HG03095 (cell line): ENCODE results near the gene DIS3L2.

Experiments used
- ATAC-seq: cut with Tn5 transposase; IDR thresholded peaks from one replicate; pipeline ENCODE4 v1.9.1; 2021; ENCODE audit warnings: moderate library complexity; ENCODE audit not compliant: unreplicated experiment

DIS3L2 gene

DNA sequence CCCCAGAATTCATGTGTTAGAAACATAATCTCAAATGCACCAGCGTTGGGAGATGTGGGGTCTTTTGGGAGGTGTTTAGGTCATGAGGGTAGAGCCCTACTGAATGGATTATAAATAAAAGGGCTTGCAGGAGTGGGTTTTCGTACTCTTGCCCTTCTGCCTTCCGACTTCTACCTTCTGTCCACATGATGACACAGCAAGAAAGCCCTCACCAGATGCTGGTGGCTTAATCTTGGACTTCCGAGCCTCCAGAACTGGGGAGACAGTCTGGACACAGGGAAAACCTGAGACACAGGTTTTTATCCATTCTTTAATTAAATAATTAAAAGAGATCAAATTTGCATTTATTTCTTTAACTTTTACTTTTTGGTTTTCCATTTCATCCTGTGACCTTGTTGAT lies 87.8 kb downstream of the DIS3L2 start:
- ATAC-seq, result no peak

DNA sequence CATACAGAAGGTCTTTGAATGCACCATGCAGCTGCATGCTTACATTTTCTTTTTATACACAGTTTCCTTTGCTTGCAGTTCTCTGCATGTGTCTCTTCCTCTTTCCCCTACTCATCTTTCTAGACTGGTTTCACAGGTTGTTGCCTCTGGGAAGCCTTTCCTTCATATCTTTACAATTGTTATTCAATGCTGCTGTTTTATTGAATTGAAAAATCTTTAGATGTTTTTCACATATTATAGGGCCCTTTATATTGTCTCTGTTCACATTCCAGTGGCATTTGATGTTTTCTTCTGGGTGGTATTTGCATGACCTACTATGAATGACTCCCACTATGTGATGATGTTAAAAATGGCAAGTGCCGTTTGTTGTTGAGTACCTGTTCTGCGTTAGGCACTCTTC lies 91.1 kb downstream of the DIS3L2 start:
- ATAC-seq, result no peak

DNA sequence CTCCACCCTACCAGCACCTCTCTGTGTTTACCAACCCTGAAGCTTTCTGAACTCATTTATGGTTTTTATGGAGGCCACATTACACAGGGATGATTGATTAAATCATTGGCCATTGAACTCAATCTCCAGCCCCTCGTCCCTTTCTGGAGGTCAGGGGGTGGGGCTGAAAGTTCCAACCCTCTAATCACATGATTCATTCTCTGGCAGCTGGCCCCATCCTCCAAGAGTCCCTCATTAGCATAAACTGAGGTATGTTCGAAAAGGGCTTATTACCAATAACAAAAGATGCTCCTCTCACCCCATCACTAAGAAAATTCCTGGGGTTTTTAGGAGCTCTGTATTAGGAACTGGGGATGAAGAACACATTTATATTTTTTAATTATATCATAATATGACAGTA lies 92.3 kb downstream of the DIS3L2 start:
- ATAC-seq, result no peak

DNA sequence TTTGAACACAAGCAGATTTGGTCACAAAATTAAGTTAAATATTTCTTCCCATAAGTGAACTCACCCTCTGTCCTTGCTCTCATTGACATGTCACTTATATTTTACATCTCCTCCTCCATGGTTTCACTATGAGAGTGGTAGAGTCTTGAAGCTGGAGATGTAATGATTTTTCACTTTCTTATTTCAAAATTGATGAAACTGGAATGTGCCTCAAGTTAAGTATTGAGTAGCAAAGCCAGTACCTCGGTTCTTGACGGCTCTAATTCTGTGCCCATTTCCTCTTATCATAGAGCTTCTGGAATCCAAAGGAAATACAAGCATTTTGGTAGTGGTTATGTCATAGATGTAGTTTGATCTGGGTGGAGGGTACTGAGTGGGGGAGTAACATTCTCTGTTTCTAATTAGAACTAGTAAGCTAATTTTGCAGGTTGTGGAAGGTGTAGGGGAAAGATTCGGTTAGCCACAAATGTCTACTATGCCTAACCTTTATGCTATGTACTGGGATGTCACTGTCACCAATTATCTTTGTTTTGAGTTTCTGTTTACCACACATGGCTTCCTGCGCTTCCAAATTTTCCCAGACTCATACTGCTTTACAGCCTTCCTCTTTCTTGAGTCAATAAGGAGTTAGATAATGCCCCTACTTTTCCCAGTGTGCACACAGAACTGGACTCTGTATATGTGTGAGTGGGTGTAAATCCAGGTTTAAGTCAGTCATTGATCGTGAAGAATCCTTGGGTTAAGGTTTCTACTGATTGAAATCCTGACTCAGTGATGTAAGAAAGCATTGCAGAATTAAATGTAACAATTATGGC lies 96.8 kb downstream of the DIS3L2 start:
- ATAC-seq, result no peak

DNA sequence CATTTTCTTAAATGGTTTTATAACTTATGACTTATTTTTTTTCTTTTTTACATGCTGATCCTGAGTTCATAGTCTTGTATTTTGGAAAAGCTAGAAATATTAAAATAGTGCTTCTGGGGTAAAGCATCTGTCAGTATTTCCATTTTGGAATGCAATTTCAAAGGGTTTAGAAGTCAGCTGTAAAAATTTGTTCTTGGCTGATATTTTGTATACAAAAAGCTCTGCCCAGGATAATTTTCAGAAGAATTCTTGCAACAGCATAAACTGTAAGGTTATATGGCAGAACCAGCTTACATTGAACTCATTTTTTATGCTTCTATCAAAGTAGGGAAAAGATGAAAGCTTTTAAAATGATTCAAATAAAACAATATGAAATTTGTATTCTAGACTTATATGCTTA lies 97.4 kb downstream of the DIS3L2 start:
- no peak for ATAC-seq

DNA sequence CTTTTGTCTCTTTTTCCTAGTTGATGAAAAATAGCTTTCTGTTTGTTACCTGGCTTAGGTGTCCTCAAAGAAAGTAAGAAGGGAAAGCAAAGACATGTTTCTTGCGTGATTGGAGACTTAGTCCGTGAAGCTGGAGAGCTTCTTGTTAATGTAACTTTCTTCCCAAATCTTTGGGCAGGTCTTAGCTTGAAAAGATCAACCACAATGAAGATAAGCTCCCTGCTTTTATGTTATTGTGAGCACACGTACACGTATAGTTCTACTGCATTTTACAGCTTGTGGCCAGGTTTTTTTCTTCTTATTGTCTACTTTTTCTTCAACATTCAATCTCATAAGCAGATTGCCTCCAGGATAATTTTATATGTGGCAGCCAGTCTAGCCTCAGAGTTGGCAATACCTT lies 99.8 kb downstream of the DIS3L2 start:
- no peak for ATAC-seq

DNA sequence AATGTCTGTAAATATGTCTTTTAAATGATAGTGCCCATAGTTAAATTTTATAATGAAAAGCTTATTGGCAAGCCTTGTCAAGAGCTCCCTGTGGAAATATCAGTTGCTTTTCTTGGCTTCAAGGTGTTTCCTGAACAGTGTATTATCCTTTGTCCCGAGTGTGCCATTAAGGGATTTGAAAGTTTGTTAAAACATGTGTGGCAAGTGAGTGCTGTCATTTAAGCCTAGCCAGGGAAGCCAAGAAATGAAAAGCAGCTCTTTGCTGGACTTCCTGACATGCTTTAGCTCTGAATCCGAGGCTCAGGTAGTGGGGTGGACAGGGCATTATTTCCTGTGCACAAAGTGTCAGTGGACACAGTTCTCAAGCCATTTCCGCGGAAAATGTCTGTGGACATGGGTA lies 111.5 kb downstream of the DIS3L2 start:
- ATAC-seq, result no peak

DNA sequence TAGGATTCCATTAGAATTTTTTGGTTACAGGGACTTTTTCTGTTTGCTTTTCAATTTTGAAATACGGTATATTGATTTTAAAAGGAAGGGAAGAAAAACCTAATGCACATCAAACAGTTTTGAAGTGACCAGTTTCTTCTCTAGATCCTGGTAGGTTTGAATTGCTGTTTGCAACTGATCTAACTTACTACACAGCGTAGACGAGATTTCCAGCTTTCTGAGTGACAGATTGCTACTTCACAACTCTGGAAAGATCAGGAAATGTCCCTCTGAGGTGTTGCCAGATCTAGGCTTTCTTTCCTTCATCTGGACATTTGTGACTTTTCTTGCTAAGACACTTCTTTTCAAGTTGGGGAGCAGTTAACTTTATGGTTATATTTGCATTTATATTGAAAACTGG lies 112.2 kb downstream of the DIS3L2 start:
- ATAC-seq, result no peak

DNA sequence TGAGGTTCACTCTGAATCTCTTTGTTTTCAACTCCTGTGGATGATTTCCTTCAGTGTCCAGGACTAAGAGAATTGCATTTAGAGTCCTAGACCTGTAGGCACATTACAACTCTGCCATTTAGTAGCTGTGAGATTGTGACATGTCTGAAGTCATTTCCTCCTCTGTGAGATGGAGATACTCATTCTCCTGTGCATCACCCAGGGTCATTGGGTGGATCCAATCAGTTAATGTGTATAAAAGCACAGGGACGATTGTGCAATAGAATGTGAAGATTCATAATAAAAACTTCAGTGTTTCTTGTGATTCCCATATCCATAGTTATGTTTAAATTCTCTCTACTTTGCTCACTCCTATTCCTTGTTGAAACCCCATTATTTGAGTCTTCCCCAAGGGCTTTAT lies 113.6 kb downstream of the DIS3L2 start:
- ATAC-seq, result no peak

DNA sequence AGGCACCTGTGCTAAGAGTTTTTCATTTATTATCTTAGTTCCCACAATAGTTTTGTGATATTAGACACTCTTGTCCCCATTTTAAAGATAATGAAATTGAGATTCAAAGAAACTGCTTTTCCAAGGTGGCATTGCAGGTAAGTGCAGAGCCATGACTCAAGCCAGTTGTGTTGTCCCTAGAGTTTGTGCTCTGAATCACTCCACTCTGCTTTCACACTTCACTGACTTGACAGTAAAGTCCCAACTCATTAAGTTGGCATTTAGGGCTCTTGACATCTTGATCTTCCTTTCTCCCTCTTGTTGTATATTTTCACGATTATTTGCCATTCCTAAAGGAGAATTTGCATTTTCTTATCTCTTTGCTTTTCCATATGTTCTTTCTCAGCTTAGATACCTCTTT lies 114.3 kb downstream of the DIS3L2 start:
- ATAC-seq, result no peak

DNA sequence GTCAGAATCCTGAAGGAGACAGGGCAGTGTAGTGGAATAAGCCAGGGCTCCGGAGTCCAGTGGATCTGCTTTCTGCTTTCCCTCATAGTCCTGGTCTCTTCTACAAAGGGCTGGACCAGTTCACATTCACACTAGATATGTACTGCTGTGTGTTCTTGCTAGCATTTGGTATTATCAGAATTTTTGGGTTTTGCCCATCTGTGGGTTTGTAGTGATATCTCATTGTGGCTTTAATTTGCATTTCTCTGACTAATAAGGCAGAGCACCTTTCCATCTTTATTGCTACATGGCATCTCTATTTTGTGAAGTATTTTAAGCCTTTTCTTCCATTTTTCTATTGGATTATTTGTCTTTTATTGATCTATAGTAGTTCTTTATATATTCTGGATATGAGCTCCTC lies 114.8 kb downstream of the DIS3L2 start:
- no peak for ATAC-seq

DNA sequence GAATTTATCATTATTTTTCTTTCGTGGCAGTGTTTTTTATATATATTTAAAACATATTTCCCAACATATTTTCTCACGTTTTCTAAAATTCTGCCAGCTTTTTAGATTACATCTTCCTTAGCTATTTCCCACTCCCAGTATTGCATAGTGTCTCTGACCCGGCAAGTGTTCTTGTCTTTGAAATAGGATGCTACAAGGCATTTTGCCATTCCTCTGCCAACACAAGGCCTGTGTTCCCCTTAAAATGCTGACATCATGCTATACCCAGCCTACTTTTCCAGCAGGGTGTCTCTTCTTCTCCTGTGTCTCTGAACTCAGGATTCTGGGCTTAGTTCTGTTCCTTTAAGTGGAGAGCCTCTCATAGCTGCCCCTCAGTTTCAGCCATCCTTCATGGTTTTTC lies 115.2 kb downstream of the DIS3L2 start:
- no peak for ATAC-seq

DNA sequence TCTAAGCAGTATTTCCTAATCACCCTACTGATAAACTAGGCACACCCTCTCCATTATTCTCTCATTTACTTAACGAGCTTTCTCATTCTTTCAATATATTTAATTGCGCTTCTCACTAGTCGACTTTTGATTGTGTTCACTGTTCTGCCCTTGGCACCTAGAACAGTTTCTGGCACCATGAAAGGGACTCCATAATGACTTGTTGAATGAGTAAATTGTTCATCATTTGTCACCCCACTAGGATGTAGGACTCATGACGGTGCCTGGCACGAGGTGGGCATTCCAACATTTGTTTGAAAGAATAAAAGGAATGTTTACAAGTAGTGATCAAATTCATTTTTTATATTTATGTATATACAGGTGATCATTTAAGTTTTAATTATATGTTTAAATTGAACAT lies 123.7 kb downstream of the DIS3L2 start:
- no peak for ATAC-seq

DNA sequence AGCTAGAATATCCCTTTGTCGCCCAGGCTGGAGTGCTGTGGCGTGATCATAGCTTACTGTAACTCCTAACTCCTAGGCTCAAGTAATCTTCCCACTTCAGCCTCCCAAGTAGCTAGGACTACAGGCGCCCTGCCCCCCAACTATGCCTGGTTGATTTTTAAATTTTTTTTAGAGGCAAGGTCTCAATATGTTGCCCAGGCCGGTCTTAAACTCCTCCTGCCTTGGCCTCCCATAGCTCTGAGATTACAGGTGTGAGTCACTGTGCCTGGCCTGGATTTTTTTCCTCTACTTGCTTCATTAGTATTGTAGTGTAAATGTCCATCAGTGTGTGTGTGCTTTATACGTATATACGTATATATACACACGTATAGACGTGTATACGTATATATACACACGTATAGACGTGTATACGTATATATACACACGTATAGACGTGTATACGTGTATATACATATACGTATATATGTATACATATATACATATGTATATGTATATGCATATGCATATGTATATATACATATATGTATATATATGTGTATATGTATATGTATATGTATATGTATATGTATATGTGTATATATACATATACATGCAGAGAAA lies 124.4 kb downstream of the DIS3L2 start:
- no peak for ATAC-seq

DNA sequence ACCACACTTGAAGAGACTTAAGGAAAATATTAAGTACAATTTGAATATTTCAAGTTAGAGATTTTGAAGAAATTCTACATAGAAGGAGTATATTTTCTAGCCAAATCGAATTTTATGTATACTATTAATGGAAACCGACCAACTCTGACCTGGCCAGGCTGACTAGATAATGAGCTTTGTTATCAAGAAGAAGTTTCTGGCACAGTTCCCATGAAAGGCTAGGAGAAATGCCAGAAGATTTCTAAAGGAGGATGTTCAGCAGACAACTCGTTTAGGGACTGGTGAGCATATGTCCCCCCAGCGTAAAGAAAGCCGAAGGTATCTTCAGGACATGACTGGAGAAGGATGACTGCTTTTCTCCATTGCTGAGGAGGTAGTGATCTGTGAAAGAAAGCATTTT lies 127.3 kb downstream of the DIS3L2 start:
- ATAC-seq, result no peak

DNA sequence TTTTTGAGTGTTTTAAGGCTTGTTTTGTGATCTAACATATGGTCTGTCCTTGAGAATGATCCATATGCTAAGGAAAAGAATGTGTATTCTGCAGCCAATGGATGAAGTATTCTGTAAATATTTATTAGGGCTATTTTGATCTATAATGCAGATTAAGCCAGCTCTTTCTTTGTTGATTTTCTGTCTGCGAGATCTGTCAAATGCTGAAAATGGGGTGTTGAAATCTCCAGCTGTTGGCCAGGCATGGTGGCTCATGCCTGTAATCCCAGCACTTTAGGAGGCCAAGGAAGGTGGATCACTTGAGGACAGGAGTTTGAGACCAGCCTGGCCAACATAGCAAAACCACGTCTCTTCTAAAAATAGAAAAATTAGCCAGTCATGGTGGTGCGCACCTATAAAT lies 132.7 kb downstream of the DIS3L2 start:
- ATAC-seq, result no peak

DNA sequence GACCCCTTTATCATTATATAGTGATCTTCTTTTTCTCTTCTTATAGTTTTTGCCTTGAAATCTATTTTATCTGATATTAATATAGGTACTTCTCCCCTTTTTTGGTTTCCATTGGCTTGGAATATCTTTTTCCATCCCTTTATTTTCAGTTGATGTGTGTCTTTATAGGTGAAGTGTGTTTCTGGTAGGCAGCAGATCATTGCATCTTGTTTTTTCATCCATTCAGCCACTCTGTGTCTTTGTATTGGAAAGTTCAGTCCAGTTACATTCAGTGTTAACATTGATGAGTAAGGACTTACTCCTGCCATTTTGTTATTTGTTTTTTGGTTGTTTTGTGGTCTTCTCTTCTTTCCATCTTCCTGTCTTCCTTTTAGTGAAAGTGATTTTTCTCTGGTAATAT lies 133.4 kb downstream of the DIS3L2 start:
- no peak for ATAC-seq

DNA sequence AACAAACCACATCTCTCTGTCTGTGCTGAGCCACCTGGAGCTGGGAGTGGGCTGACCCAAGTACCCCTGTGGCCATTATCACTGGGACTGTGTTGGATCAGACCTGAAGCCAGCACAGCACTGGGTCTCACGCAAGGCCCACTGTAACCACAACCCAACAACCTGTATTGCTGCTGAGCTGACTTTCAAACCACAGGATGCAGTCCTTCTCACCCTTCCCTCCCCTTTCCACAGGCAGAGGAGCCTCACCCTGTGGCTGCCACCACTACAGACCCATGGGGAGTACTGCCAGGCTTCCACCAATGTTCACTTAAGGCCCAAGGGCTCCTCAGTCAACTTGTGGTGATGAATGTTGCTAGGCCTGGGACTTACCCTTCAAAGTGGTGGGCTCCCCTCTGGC lies 135.7 kb downstream of the DIS3L2 start:
- no peak for ATAC-seq

DNA sequence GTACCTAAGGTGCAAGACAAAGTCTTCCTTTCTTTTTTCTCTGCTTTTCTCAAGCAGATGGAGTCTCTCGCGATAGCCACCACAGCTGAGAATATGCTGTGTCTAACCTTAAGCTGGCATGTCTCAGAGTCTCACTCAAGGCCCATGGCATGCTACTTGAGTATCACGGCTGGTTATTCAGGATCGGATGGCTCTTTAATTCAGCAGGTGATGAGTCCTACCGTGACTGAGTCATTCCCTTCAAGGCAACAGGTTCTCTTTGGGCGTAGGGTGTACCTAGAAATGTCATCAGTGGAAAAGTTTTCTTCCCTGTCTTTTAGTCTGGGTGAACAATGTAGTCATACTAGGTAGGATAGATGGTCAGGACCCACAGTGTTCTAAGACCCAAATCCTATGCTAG lies 136.2 kb downstream of the DIS3L2 start:
- ATAC-seq, result no peak

DNA sequence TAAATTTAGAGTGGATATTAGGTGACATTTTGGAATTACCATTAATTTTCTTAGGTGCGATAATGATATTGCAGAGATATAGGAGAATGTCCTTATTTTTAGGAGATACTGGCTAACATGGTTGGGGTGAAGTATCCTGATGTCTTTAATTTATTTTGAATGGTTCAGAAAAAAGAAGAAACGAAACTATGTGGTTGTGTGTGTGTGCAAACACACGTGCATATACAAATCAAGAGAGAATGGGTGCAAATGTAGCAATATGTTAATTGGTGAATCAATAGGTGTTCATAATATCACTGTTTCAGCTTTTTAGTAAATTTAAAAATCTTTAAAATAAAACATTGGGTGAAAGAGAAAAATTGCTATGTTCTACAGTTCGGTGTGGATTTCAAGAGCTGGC lies 140.9 kb downstream of the DIS3L2 start:
- no peak for ATAC-seq

DNA sequence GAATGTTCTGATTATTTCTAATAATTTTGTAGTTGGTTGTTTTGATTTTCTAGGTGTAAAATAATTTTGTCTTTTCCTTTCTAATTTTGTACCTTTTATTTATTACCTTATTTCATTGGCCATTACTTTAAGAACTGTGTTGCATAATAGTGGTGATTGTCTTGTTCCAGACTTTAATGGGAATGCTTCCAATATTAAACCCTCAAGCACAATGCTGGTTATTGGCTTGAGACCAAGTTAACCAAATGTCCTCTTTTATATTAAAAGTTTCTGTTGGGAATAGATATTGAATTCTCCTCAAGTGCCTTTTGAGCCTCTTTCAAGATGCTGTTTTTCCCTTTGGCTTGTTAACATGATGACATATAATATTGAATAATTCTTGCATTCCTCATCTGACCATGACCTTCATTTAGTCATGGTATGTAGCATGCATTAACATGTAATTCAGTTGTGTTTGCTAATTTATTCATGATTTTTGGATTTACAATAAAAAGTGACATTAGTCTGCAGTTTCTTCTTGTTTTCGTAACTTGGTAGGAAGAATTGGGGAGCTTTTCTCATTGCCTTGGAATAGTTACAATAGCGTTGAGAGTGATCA lies 141.7 kb downstream of the DIS3L2 start:
- ATAC-seq, result no peak

DNA sequence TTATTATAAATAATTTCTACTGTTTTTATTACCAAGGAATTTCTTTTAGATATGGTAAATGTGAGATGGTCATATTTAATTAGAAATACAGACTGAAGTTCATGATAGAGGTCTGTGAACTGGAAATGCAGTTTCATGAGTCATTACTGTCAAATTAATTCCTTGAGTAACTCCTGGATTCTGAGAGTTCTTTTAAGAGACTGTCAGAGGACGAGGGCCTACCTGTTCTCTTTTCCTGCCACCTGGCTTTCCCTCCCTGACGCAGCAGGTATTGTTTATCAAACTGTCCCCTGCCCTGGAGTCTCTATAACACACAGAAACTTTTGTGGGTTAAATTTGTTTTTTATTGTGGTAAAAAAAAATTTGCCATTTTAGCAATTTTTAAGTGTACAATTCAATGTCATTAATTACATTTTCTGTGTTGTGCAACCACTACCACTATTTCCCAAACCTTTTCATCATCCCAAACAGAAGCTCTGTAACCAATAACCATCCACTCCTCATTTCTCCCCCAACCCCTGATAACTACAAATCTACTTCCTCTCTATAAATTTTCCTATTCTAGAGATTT lies 142.6 kb downstream of the DIS3L2 start:
- no peak for ATAC-seq
